SK-N-SH treated with all-trans-retinoic acid at 6 μM for 48 hours (cell line): ENCODE results near the gene SSB.

Experiments used
- ATAC-seq: fragments of 200-7000 bp; cut with Tn5 transposase; 3 replicates; pipeline ENCODE4 v1.9.1; 2020; ENCODE audit warnings: mild to moderate bottlenecking, moderate library complexity
- ARNTL ChIP-seq: fragments of 450-650 bp; formaldehyde crosslinking; IDR thresholded peaks from 2 replicates; pipeline ENCODE4 v1.5.0; 2020; ENCODE audit warnings: low read depth, mild to moderate bottlenecking, moderate library complexity, borderline replicate concordance
- CREB5 ChIP-seq: fragments of 250-450 bp; sonication (Bioruptor Pico); IDR thresholded peaks from 2 replicates; pipeline ENCODE4 v1.5.1; 2020; ENCODE audit warnings: low read depth, mild to moderate bottlenecking, moderate library complexity
- CSDC2 ChIP-seq: fragments of 250-450 bp; sonication (Bioruptor Pico); IDR thresholded peaks from 2 replicates; pipeline ENCODE4 v1.5.0; 2020; ENCODE audit warnings: mild to moderate bottlenecking, moderate library complexity
- ESRRG ChIP-seq: fragments of 250-450 bp; sonication (Bioruptor Pico); IDR thresholded peaks from 2 replicates; pipeline ENCODE4 v1.6.1; 2021; ENCODE audit warnings: mild to moderate bottlenecking
- OSR1 ChIP-seq: fragments of 250-450 bp; sonication (Bioruptor Pico); IDR thresholded peaks from 2 replicates; pipeline ENCODE4 v1.8.0; 2022; ENCODE audit warnings: moderate library complexity, mild to moderate bottlenecking, inconsistent platforms
- PATZ1 ChIP-seq: fragments of 250-450 bp; sonication (Bioruptor Pico); IDR thresholded peaks from 2 replicates; pipeline ENCODE4 v1.8.0; 2020; ENCODE audit warnings: mild to moderate bottlenecking, moderate library complexity, borderline replicate concordance
- POU6F1 ChIP-seq: fragments of 250-450 bp; sonication (Bioruptor Pico); IDR thresholded peaks from 2 replicates; pipeline ENCODE4 v1.8.0; 2021; ENCODE audit warnings: low read depth, mild to moderate bottlenecking, moderate library complexity, borderline replicate concordance
- RARB ChIP-seq: fragments of 250-450 bp; sonication (Bioruptor Pico); IDR thresholded peaks from 2 replicates; pipeline ENCODE4 v1.8.0; 2021; ENCODE audit warnings: mild to moderate bottlenecking, moderate library complexity
- TCF4 ChIP-seq: fragments of 250-450 bp; sonication (Bioruptor Pico); IDR thresholded peaks from 2 replicates; pipeline ENCODE4 v1.8.0; 2021; ENCODE audit warnings: mild to moderate bottlenecking, moderate library complexity, borderline replicate concordance
- TOX ChIP-seq: fragments of 250-450 bp; sonication (Bioruptor Pico); IDR thresholded peaks from 2 replicates; pipeline ENCODE4 v1.8.0; 2021; ENCODE audit warnings: mild to moderate bottlenecking, moderate library complexity, borderline replicate concordance
- TSHZ2 ChIP-seq: fragments of 250-450 bp; sonication (Bioruptor Pico); IDR thresholded peaks from 2 replicates; pipeline ENCODE4 v1.5.0; 2020; ENCODE audit warnings: mild to moderate bottlenecking, moderate library complexity
- ZC3H10 ChIP-seq: fragments of 250-450 bp; sonication (Bioruptor Pico); IDR thresholded peaks from 2 replicates; pipeline ENCODE4 v1.5.1; 2021; ENCODE audit warnings: mild to moderate bottlenecking, moderate library complexity
- ZFP3 ChIP-seq: fragments of 250-450 bp; sonication (Bioruptor Pico); IDR thresholded peaks from 2 replicates; pipeline ENCODE4 v1.5.0; 2020; ENCODE audit warnings: mild to moderate bottlenecking, moderate library complexity
- ZNF565 ChIP-seq: fragments of 450-650 bp; formaldehyde crosslinking; conservative IDR thresholded peaks from 2 replicates; pipeline ENCODE4 v1.5.0; 2020; ENCODE audit warnings: low read depth, mild to moderate bottlenecking, moderate library complexity
- ZNF8 ChIP-seq: fragments of 450-650 bp; formaldehyde crosslinking; IDR thresholded peaks from 2 replicates; pipeline ENCODE4 v1.5.0; 2020; ENCODE audit warnings: mild to moderate bottlenecking, moderate library complexity

Gene SSB

GRCh38 chr2:169771612-169772011 is 27.1 kb upstream of the SSB start:
- TF ChIP-seq POU6F1 (CRISPR knock-in tag) (no peak), CSDC2 (CRISPR knock-in tag) (no peak), OSR1 (CRISPR knock-in tag) (no peak), TSHZ2 (CRISPR knock-in tag) (no peak), ZFP3 (CRISPR knock-in tag) (no peak), ZC3H10 (CRISPR knock-in tag) (no peak), TCF4 (no peak), RARB (CRISPR knock-in tag) (no peak), TOX (CRISPR knock-in tag) (no peak), ZNF8 (no peak), ZNF565 (CRISPR knock-in tag) (no peak), ESRRG (no peak), ARNTL (CRISPR knock-in tag) (no peak), CREB5 (CRISPR knock-in tag) (no peak), PATZ1 (CRISPR knock-in tag) (no peak)
- TF ChIP-seq, all 23 proteins: peak for 0
- ATAC-seq, result no peak

GRCh38 chr2:169772651-169773050 is 26.0 kb upstream of the SSB start:
- TF ChIP-seq ARNTL (CRISPR knock-in tag) (no peak), CREB5 (CRISPR knock-in tag) (no peak), PATZ1 (CRISPR knock-in tag) (no peak), TCF4 (no peak), ZNF8 (no peak), CSDC2 (CRISPR knock-in tag) (no peak)
- ATAC-seq, result no peak

GRCh38 chr2:169775354-169775753 is 23.3 kb upstream of the SSB start:
- ATAC-seq, result peak; percentile 12; the same call in 1 of the 3 replicates
- TF ChIP-seq ZNF565 (CRISPR knock-in tag) (no peak), OSR1 (CRISPR knock-in tag) (no peak), POU6F1 (CRISPR knock-in tag) (no peak), TOX (CRISPR knock-in tag) (no peak), TCF4 (no peak)
